ENCODE data around the gene LIN7B.
A peak's percentile ranks its signal among the peaks of the same experiment; 100 is the strongest.
"Not testable (repeated sequence)": the region's sequence is repeated elsewhere in the genome, so short reads cannot be mapped to it uniquely, and the experiment has no call there.

The LIN7B gene

GRCh38 chr19:49119411-49120324 lies 5.5 kb downstream of the LIN7B start, which contains the start of gene PPFIA3:
Gene PPFIA3, plus strand, starts transcription at chr19:49119544. Its CDS starts 8,330 bp downstream, at chr19:49127874.
- peak; percentile 21 for DNase-seq

GRCh38 chr19:49120325-49120683 lies 6.1 kb downstream of the LIN7B start:
- DNase-seq = no peak

GRCh38 chr19:49120868-49121267 lies 6.7 kb downstream of the LIN7B start:
- no peak for DNase-seq

GRCh38 chr19:49121841-49122240 lies 7.7 kb downstream of the LIN7B start:
- DNase-seq = not testable (repeated sequence)

- not testable (repeated sequence) for DNase-seq
Observed at GRCh38 chr19:49123285-49123684, 9.1 kb downstream of the LIN7B start.

GRCh38 chr19:49125025-49125731 lies 11.0 kb downstream of the LIN7B start:
- DNase-seq = no peak

- no peak for DNase-seq
Observed at GRCh38 chr19:49126575-49126974, 12.4 kb downstream of the LIN7B start.

- not testable (repeated sequence) for DNase-seq
Observed at GRCh38 chr19:49127225-49127624, 13.1 kb downstream of the LIN7B start.

- peak; percentile 91 for DNase-seq
Observed at GRCh38 chr19:49127674-49128544, 13.7 kb downstream of the LIN7B start.

- DNase-seq = no peak
Observed at GRCh38 chr19:49128545-49129237, 14.5 kb downstream of the LIN7B start.

- DNase-seq = no peak
Observed at GRCh38 chr19:49129238-49129583, 15.0 kb downstream of the LIN7B start.

- no peak for DNase-seq
Observed at GRCh38 chr19:49130325-49130724, 16.2 kb downstream of the LIN7B start.

- no peak for DNase-seq
Observed at GRCh38 chr19:49132974-49133609, 18.9 kb downstream of the LIN7B start.

- DNase-seq = no peak
Observed at GRCh38 chr19:49133621-49134454, 19.7 kb downstream of the LIN7B start.

- DNase-seq = no peak
Observed at GRCh38 chr19:49135686-49136085, 21.5 kb downstream of the LIN7B start.

- DNase-seq = no peak
Observed at GRCh38 chr19:49136771-49137171, 22.6 kb downstream of the LIN7B start.

GRCh38 chr19:49140951-49141350 lies 26.8 kb downstream of the LIN7B start:
- no peak for DNase-seq

- no peak for DNase-seq
Observed at GRCh38 chr19:49141352-49141751, 27.2 kb downstream of the LIN7B start.

GRCh38 chr19:49142866-49143335 lies 28.7 kb downstream of the LIN7B start:
- peak; percentile 89 for DNase-seq

GRCh38 chr19:49145573-49146407 lies 31.6 kb downstream of the LIN7B start:
- DNase-seq = peak; percentile 38
